Measurements from ENCODE around the gene DRD2. TPM values are rescaled to one million over a fixed set of nuclear protein-coding genes. Genes with fewer than 3 reads are reported as not detected.
"Not testable (repeated sequence)": the region's sequence is repeated elsewhere in the genome, so short reads cannot be mapped to it uniquely, and the experiment has no call there.

Gene DRD2
- 10 to 100 TPM in 1 of 4 donors, under 1 TPM in 1, not detected in 2; 0.41 to 31.3 TPM for total RNA-seq

- in situ Hi-C loops (cut with MboI; ENCODE audit: low sequenced_read_pairs in 4 of 4): no loop called here
- intact Hi-C loops (cut with DNase I; ENCODE audit: low total_unique reads): no loop called here
- Histone ChIP-seq H3K4me3 (no peak within 1 kb of the TSS), H3K36me3 (no peaks in the 10 kb centered on the region), H3K27ac (no peak within 1 kb of the TSS), H3K4me1 (no peaks in the 10 kb centered on the region), H3K9me3 (no peaks in the 10 kb centered on the region), H3K27me3 (peaks cover 51 to 68% (median 61%) of the 10 kb centered on the region in 3 donors)
- DNase-seq: no peak
- TF ChIP-seq POLR2A (IDR thresholded peaks at IDR 0.05) (no peak), CTCF (IDR thresholded peaks at IDR 0.05 in 4 of 5, conservative IDR thresholded peaks at IDR 0.05 in 1 of 5) (no peak)
- no peak for ATAC-seq
These were observed at the start of gene DRD2 for GRCh38 chr11:113475160-113475761. Gene DRD2, minus strand, starts transcription at chr11:113475398. Its CDS starts 50,747 bp downstream, at chr11:113424651.

GRCh38 chr11:113523906-113524305 lies 48.7 kb upstream of the DRD2 start:
- DNase-seq; in situ Hi-C loops (cut with MboI; ENCODE audit: low sequenced_read_pairs in 4 of 4); H3K27ac ChIP-seq; H3K27me3 ChIP-seq; H3K36me3 ChIP-seq; H3K4me3 ChIP-seq; H3K9me3 ChIP-seq; ATAC-seq; intact Hi-C loops (cut with DNase I; ENCODE audit: low total_unique reads); H3K4me1 ChIP-seq: not testable (repeated sequence)

- H3K27ac ChIP-seq: no peak overlapping the region
- H3K36me3 ChIP-seq: no peaks in the 10 kb centered on the region
- no peak for DNase-seq
- no peak for TF ChIP-seq POLR2A (IDR thresholded peaks at IDR 0.05)
- no peak for TF ChIP-seq CTCF (IDR thresholded peaks at IDR 0.05 in 4 of 5, conservative IDR thresholded peaks at IDR 0.05 in 1 of 5)
- H3K9me3 ChIP-seq: no peaks in the 10 kb centered on the region
- no peak for ATAC-seq
- no peak overlapping the region for H3K4me3 ChIP-seq
- intact Hi-C loops (cut with DNase I; ENCODE audit: low total_unique reads) (no loop called here), in situ Hi-C loops (cut with MboI; ENCODE audit: low sequenced_read_pairs in 4 of 4) (no loop called here)
- H3K4me1 ChIP-seq: no peaks in the 10 kb centered on the region
- no peaks in the 10 kb centered on the region for H3K27me3 ChIP-seq
These were observed 46.7 kb upstream of the DRD2 start for GRCh38 chr11:113521737-113522517.

- Histone ChIP-seq H3K9me3 (no peaks in the 10 kb centered on the region), H3K36me3 (no peaks in the 10 kb centered on the region), H3K27me3 (no peaks in the 10 kb centered on the region), H3K4me1 (no peaks in the 10 kb centered on the region), H3K27ac (no peak overlapping the region), H3K4me3 (no peak overlapping the region)
- no peak for DNase-seq
- ATAC-seq: no peak
- no peak for TF ChIP-seq POLR2A (IDR thresholded peaks at IDR 0.05)
- in situ Hi-C loops (cut with MboI; ENCODE audit: low sequenced_read_pairs in 4 of 4): no loop called here
- intact Hi-C loops (cut with DNase I; ENCODE audit: low total_unique reads): no loop called here
These were observed 44.9 kb upstream of the DRD2 start for GRCh38 chr11:113519989-113520613.

- Histone ChIP-seq H3K27me3 (no peaks in the 10 kb centered on the region), H3K4me1 (no peaks in the 10 kb centered on the region), H3K36me3 (no peaks in the 10 kb centered on the region), H3K4me3 (no peak overlapping the region), H3K27ac (no peak overlapping the region), H3K9me3 (no peaks in the 10 kb centered on the region)
- no peak for ATAC-seq
- TF ChIP-seq CTCF (IDR thresholded peaks at IDR 0.05 in 4 of 5, conservative IDR thresholded peaks at IDR 0.05 in 1 of 5) (no peak), POLR2A (IDR thresholded peaks at IDR 0.05) (no peak)
- in situ Hi-C loops (cut with MboI; ENCODE audit: low sequenced_read_pairs in 4 of 4): no loop called here
- DNase-seq: no peak
- intact Hi-C loops (cut with DNase I; ENCODE audit: low total_unique reads): no loop called here
These were observed 43.7 kb upstream of the DRD2 start for GRCh38 chr11:113518716-113519495.

Measured in gastrocnemius medialis (tissue), 4 donors.